Measurements from ENCODE around the gene COQ2. TPM values are rescaled to one million over a fixed set of nuclear protein-coding genes. Genes with fewer than 3 reads are reported as not detected.

Gene COQ2
- total and polyA plus RNA-seq, 9 donors: 8.4 to 18.1 (median 9.5) TPM

DNA sequence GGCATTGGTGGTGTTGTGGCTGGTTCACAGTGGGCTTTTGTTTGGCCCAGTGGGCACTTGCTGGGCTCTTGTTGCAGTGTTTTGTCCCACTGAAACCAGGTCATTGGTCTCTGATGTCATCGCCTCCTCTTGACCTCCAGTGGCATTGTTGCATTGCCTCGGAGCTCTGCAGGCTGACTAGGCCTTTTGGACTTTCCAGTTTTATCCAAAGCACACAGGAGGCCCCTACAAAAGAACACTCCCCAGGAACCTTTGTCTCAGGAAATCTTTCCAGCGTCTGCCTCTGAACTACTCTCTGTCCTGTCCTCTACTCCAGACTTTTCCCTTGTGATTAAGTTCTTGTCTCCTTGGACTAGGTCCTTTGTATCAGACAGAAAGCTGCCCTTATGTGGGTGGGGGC, 54.8 kb downstream of the COQ2 start:
- H3K4me3 ChIP-seq: no peak overlapping the region
- intact Hi-C loops (cut with DNase I): no loop called here
- no peak for TF ChIP-seq POLR2A (IDR thresholded peaks at IDR 0.05)
- no peak for TF ChIP-seq CTCF (IDR thresholded peaks at IDR 0.05)
- no peak for TF ChIP-seq EP300 (IDR thresholded peaks at IDR 0.05)
- WGBS, 3 donors: 77 to 89% (median 88%) methylated on average over 3 of the region's 3 CpGs
- no peaks in the 10 kb centered on the region for H3K9me3 ChIP-seq
- H3K27ac ChIP-seq: no peak overlapping the region
- H3K36me3 ChIP-seq: no peaks in the 10 kb centered on the region
- H3K27me3 ChIP-seq: no peaks in the 10 kb centered on the region
- H3K4me1 ChIP-seq (ENCODE audit: insufficient read depth): no peaks in the 10 kb centered on the region
- no peak for DNase-seq

GRCh38 chr4:83228231-83228630, 56.4 kb downstream of the COQ2 start:
- no peak overlapping the region for H3K4me3 ChIP-seq
- 95 to 99% (median 98%) methylated on average over 1 of the region's 1 CpG for WGBS, 3 donors
- intact Hi-C loops (cut with DNase I): no loop called here
- no peaks in the 10 kb centered on the region for H3K9me3 ChIP-seq
- no peak overlapping the region for H3K27ac ChIP-seq
- no peaks in the 10 kb centered on the region for H3K36me3 ChIP-seq
- no peaks in the 10 kb centered on the region for H3K27me3 ChIP-seq
- TF ChIP-seq EP300 (IDR thresholded peaks at IDR 0.05) (no peak), POLR2A (IDR thresholded peaks at IDR 0.05) (no peak), CTCF (IDR thresholded peaks at IDR 0.05) (no peak)
- H3K4me1 ChIP-seq (ENCODE audit: insufficient read depth): no peaks in the 10 kb centered on the region
- DNase-seq: no peak

DNA sequence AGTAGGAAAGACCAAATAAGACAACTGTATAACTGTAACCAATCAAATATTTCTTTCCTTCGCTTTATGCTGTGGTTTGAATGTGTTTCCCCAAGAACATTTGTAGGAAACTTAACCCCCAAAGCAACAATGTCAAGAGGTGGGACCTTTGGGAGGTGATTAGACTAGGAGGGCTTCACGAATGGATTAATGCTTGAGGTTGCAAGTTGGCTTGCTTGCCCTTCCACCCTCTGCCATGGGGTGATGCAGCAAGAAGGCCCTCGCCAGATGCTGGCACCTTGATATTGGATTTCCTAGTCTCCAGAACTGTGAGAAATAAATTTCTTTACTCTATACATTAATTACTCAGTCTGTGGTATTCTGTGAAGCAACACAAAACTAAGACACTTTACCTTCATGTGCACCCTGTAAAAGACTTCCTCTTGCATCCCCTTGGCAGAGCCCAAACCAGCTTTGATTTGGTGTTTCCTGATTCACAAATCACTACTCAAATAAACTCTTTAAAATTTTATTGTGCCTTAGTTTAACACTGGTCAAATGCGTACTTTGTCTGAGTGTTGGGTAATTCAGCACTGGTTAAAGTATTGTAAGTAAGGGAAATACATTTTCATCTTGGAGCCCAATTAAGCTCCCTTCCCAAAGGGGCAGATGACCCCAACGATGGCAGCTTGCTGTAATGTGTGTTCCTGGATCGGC, 59.9 kb downstream of the COQ2 start:
- H3K36me3 ChIP-seq: no peaks in the 10 kb centered on the region
- TF ChIP-seq POLR2A (IDR thresholded peaks at IDR 0.05): no peak
- TF ChIP-seq CTCF (IDR thresholded peaks at IDR 0.05): no peak
- TF ChIP-seq EP300 (IDR thresholded peaks at IDR 0.05): no peak
- WGBS, 3 donors: 91 to 93% (median 93%) methylated on average over 6 of the region's 6 CpGs
- no peaks in the 10 kb centered on the region for H3K9me3 ChIP-seq
- no peak overlapping the region for H3K27ac ChIP-seq
- H3K4me3 ChIP-seq: no peak overlapping the region
- peaks cover under 1% of the 10 kb centered on the region for H3K4me1 ChIP-seq (ENCODE audit: insufficient read depth)
- no peaks in the 10 kb centered on the region for H3K27me3 ChIP-seq
- DNase-seq: no peak
- intact Hi-C loops (cut with DNase I): no loop called here

- 90 to 95% (median 94%) methylated on average over 3 of the region's 3 CpGs for WGBS, 3 donors
- Histone ChIP-seq H3K4me1 (ENCODE audit: insufficient read depth) (peaks cover 4% of the 10 kb centered on the region), H3K27me3 (no peaks in the 10 kb centered on the region), H3K27ac (no peak overlapping the region), H3K4me3 (no peak overlapping the region), H3K9me3 (no peaks in the 10 kb centered on the region), H3K36me3 (no peaks in the 10 kb centered on the region)
- TF ChIP-seq POLR2A (IDR thresholded peaks at IDR 0.05): no peak
- no peak for TF ChIP-seq EP300 (IDR thresholded peaks at IDR 0.05)
- TF ChIP-seq CTCF (IDR thresholded peaks at IDR 0.05): no peak
- no peak for DNase-seq
- intact Hi-C loops (cut with DNase I): no loop called here
Measured at GRCh38 chr4:83223781-83224180, 60.8 kb downstream of the COQ2 start.

Measured in ovary (tissue), 9 donors.